Measurements from ENCODE around the gene ASB16.

GRCh38 chr17:44178133-44178532 is 7.6 kb downstream of the ASB16 start:
- TF ChIP-seq POLR2A (IDR thresholded peaks at IDR 0.05; ENCODE audit: low read length): no peak
- no peak for TF ChIP-seq GATA1 (IDR thresholded peaks at IDR 0.05; ENCODE audit: low read depth, low read length)

Measured in erythroblast (primary cell).